ENCODE measurements around the gene SPDYC.

Gene SPDYC

GRCh38 chr11:65125197-65126056, 44.6 kb upstream of the SPDYC start:
- Histone ChIP-seq H3K4me3 (ENCODE audit: low read depth in 1 of 2, low read length in 1 of 2) (no peak overlapping the region), H3K9me3 (no peaks in the 10 kb centered on the region), H3K27me3 (no peaks in the 10 kb centered on the region), H3K27ac (no peak overlapping the region), H3K4me1 (ENCODE audit: control insufficient read depth in 1 of 2, insufficient read depth in 1 of 2, low read depth in 1 of 2, low read length in 1 of 2) (peaks cover 22 to 24% of the 10 kb centered on the region in 2 experiments), H3K36me3 (peaks cover 72% of the 10 kb centered on the region)
- no peak for TF ChIP-seq CTCF (IDR thresholded peaks at IDR 0.05)

- no peaks in the 10 kb centered on the region for H3K9me3 ChIP-seq
- no peak overlapping the region for H3K27ac ChIP-seq
- H3K27me3 ChIP-seq: no peaks in the 10 kb centered on the region
- H3K4me1 ChIP-seq (ENCODE audit: control insufficient read depth in 1 of 2, insufficient read depth in 1 of 2, low read depth in 1 of 2, low read length in 1 of 2): peaks cover 11 to 13% of the 10 kb centered on the region in 2 experiments
- H3K36me3 ChIP-seq: peaks cover 75% of the 10 kb centered on the region
- TF ChIP-seq CTCF (IDR thresholded peaks at IDR 0.05): no peak
- no peak overlapping the region for H3K4me3 ChIP-seq (ENCODE audit: low read depth in 1 of 2, low read length in 1 of 2)
Measured at GRCh38 chr11:65126624-65127274, 43.3 kb upstream of the SPDYC start.

- Histone ChIP-seq H3K27ac (no peak overlapping the region), H3K4me1 (ENCODE audit: control insufficient read depth in 1 of 2, insufficient read depth in 1 of 2, low read depth in 1 of 2, low read length in 1 of 2) (peaks cover 15% of the 10 kb centered on the region in 2 experiments), H3K27me3 (no peaks in the 10 kb centered on the region), H3K9me3 (no peaks in the 10 kb centered on the region), H3K36me3 (peaks cover 82% of the 10 kb centered on the region), H3K4me3 (ENCODE audit: low read depth in 1 of 2, low read length in 1 of 2) (no peak overlapping the region)
- TF ChIP-seq CTCF (IDR thresholded peaks at IDR 0.05): no peak
Measured at GRCh38 chr11:65127473-65128181, 42.4 kb upstream of the SPDYC start.

- no peak for TF ChIP-seq CTCF (IDR thresholded peaks at IDR 0.05)
- no peak overlapping the region for H3K4me3 ChIP-seq (ENCODE audit: low read depth in 1 of 2, low read length in 1 of 2)
- H3K9me3 ChIP-seq: no peaks in the 10 kb centered on the region
- H3K27ac ChIP-seq: no peak overlapping the region
- peaks cover 86% of the 10 kb centered on the region for H3K36me3 ChIP-seq
- H3K4me1 ChIP-seq (ENCODE audit: control insufficient read depth in 1 of 2, insufficient read depth in 1 of 2, low read depth in 1 of 2, low read length in 1 of 2): peaks cover 16 to 18% of the 10 kb centered on the region in 2 experiments
- no peaks in the 10 kb centered on the region for H3K27me3 ChIP-seq
Measured at GRCh38 chr11:65128182-65129145, 41.6 kb upstream of the SPDYC start.

Data from neutrophil (primary cell).